HEK293T (cell line): Measurements from ENCODE around the gene FAM118B.

Experiments
- ARNT ChIP-seq: fragments of 450-650 bp; IDR thresholded peaks from 2 replicates; pipeline ENCODE4 v1.6.1; 2017; ENCODE audit warnings: mild to moderate bottlenecking
- BHLHE40 ChIP-seq: fragments of 450-650 bp; IDR thresholded peaks from 2 replicates; pipeline ENCODE4 v1.6.1; 2016; ENCODE audit warnings: mild to moderate bottlenecking, moderate library complexity, borderline replicate concordance
- ELF4 ChIP-seq: fragments of 450-650 bp; IDR thresholded peaks from 2 replicates; pipeline ENCODE4 v1.6.1; 2017; ENCODE audit warnings: antibody characterized with exemption
- FOXA1 ChIP-seq: fragments of 450-650 bp; IDR thresholded peaks from 2 replicates; pipeline ENCODE4 v1.6.1; 2016; ENCODE audit warnings: mild to moderate bottlenecking
- FOXK2 ChIP-seq: fragments of 450-650 bp; IDR thresholded peaks from 2 replicates; pipeline ENCODE4 v1.6.1; 2016; ENCODE audit warnings: mild to moderate bottlenecking
- FOXM1 ChIP-seq: fragments of 450-650 bp; IDR thresholded peaks from 2 replicates; pipeline ENCODE4 v1.6.1; 2017; ENCODE audit warnings: mild to moderate bottlenecking, borderline replicate concordance
- HDGF ChIP-seq: fragments of 450-650 bp; IDR thresholded peaks from 2 replicates; pipeline ENCODE4 v1.6.1; 2017; ENCODE audit warnings: antibody characterized with exemption, borderline replicate concordance
- LEF1 ChIP-seq: fragments of 450-650 bp; IDR thresholded peaks from 2 replicates; pipeline ENCODE4 v1.6.1; 2017; ENCODE audit warnings: mild to moderate bottlenecking, borderline replicate concordance
- NFRKB ChIP-seq: fragments of 450-650 bp; IDR thresholded peaks from 2 replicates; pipeline ENCODE4 v1.6.1; 2016; ENCODE audit warnings: mild to moderate bottlenecking, moderate library complexity
- PKNOX1 ChIP-seq: fragments of 450-650 bp; IDR thresholded peaks from 2 replicates; pipeline ENCODE4 v1.6.1; 2016
- SP1 ChIP-seq: fragments of 450-650 bp; IDR thresholded peaks from 2 replicates; pipeline ENCODE4 v1.6.1; 2017
- SUZ12 ChIP-seq: fragments of 450-650 bp; IDR thresholded peaks from 2 replicates; pipeline ENCODE4 v1.6.1; 2016; ENCODE audit warnings: mild to moderate bottlenecking
- ZNF384 ChIP-seq: fragments of 450-650 bp; IDR thresholded peaks from 2 replicates; pipeline ENCODE4 v1.6.1; 2016

- TF ChIP-seq FOXA1 = no peak
- no peak for TF ChIP-seq BHLHE40
- TF ChIP-seq SUZ12 = no peak
- TF ChIP-seq ZNF384 = no peak
- TF ChIP-seq LEF1 = no peak
- no peak for TF ChIP-seq SP1
- no peak for TF ChIP-seq ARNT
- no peak for TF ChIP-seq FOXM1
- TF ChIP-seq PKNOX1 = no peak
- no peak for TF ChIP-seq ELF4
- TF ChIP-seq NFRKB = no peak
- TF ChIP-seq HDGF = no peak
- no peak for TF ChIP-seq FOXK2
These were observed 65.7 kb downstream of the FAM118B start for GRCh38 chr11:126277322-126277721.
